ENCODE measurements around the gene SCNN1A.

DNA sequence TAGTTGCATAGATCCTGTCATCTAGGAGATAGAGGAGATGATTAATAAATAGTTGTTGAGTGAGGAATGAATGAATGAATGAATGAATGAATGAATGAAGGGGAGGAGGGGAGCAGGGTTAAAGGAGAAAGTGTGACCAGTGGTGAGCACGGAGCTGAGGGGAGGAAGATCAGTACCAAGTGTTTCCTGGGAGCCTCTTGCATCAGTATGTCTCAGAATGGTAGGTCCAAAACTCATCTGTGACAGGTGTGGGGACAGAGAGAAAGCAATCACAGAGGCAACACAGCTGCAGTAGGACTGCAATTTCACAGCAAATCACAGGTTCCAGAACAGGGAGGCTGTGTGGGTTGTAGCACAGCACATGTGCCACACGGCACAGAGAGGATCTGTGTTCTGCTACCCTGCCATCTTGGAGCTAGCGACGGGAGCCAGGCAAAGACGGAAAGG is 19.0 kb downstream of the SCNN1A start:
- TF ChIP-seq, protein P1, sequence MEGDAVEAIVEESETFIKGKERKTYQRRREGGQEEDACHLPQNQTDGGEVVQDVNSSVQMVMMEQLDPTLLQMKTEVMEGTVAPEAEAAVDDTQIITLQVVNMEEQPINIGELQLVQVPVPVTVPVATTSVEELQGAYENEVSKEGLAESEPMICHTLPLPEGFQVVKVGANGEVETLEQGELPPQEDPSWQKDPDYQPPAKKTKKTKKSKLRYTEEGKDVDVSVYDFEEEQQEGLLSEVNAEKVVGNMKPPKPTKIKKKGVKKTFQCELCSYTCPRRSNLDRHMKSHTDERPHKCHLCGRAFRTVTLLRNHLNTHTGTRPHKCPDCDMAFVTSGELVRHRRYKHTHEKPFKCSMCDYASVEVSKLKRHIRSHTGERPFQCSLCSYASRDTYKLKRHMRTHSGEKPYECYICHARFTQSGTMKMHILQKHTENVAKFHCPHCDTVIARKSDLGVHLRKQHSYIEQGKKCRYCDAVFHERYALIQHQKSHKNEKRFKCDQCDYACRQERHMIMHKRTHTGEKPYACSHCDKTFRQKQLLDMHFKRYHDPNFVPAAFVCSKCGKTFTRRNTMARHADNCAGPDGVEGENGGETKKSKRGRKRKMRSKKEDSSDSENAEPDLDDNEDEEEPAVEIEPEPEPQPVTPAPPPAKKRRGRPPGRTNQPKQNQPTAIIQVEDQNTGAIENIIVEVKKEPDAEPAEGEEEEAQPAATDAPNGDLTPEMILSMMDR (conservative IDR thresholded peaks at IDR 0.05; ENCODE audit: low read length): no peak
- TF ChIP-seq EZH2phosphoT487 (IDR thresholded peaks at IDR 0.05; ENCODE audit: borderline replicate concordance, low read depth, low read length): no peak
